NB4 (cell line): ENCODE data around the gene TNFRSF14.

Experiments used
- DNase-seq: peaks from one replicate; pipeline ENCODE4 v3.0.0; 2010; ENCODE audit warnings: low read depth
- H3K4me3 ChIP-seq: one replicate; pipeline ENCODE4 v1.5.1; 2011; ENCODE audit warnings: mild to moderate bottlenecking, low read depth, low read length, moderate library complexity
- MYC ChIP-seq: IDR thresholded peaks from 2 replicates; pipeline ENCODE4 v1.6.1; 2011; ENCODE audit warnings: low read depth, low read length
- POLR2A ChIP-seq: IDR thresholded peaks from 2 replicates; pipeline ENCODE4 v1.6.1; 2011; ENCODE audit warnings: mild to moderate bottlenecking; ENCODE audit not compliant: insufficient read length; ENCODE audit errors: extremely low read depth
- TF ChIP-seq, protein P1 (sequence below): IDR thresholded peaks from one replicate; pipeline ENCODE4 v1.5.1; 2012; ENCODE audit warnings: low read depth, low read length
- TF ChIP-seq, protein P2 (sequence below): IDR thresholded peaks from 2 replicates; pipeline ENCODE4 v1.6.1; 2011; ENCODE audit warnings: low read depth, low read length

The TNFRSF14 gene

GRCh38 chr1:2510366-2511155 is 45.6 kb upstream of the TNFRSF14 start:
- no peak for DNase-seq
- TF ChIP-seq POLR2A (no peak), MYC (no peak)
- TF ChIP-seq, protein P1, sequence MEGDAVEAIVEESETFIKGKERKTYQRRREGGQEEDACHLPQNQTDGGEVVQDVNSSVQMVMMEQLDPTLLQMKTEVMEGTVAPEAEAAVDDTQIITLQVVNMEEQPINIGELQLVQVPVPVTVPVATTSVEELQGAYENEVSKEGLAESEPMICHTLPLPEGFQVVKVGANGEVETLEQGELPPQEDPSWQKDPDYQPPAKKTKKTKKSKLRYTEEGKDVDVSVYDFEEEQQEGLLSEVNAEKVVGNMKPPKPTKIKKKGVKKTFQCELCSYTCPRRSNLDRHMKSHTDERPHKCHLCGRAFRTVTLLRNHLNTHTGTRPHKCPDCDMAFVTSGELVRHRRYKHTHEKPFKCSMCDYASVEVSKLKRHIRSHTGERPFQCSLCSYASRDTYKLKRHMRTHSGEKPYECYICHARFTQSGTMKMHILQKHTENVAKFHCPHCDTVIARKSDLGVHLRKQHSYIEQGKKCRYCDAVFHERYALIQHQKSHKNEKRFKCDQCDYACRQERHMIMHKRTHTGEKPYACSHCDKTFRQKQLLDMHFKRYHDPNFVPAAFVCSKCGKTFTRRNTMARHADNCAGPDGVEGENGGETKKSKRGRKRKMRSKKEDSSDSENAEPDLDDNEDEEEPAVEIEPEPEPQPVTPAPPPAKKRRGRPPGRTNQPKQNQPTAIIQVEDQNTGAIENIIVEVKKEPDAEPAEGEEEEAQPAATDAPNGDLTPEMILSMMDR, result no peak
- TF ChIP-seq, protein P2, sequence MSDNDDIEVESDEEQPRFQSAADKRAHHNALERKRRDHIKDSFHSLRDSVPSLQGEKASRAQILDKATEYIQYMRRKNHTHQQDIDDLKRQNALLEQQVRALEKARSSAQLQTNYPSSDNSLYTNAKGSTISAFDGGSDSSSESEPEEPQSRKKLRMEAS, result no peak
- no peak overlapping the region for H3K4me3 ChIP-seq

- no peak for DNase-seq
- TF ChIP-seq MYC (no peak), POLR2A (no peak)
- TF ChIP-seq, protein P2, result no peak
- TF ChIP-seq, protein P1, result no peak
- H3K4me3 ChIP-seq, result no peak overlapping the region
These were observed 43.2 kb upstream of the TNFRSF14 start for GRCh38 chr1:2512862-2513421.

- no peak for DNase-seq
- TF ChIP-seq, protein P1, result no peak
- TF ChIP-seq MYC (no peak), POLR2A (no peak)
- TF ChIP-seq, protein P2, result no peak
- H3K4me3 ChIP-seq, result no peak overlapping the region
These were observed 42.1 kb upstream of the TNFRSF14 start for GRCh38 chr1:2513939-2514652.

GRCh38 chr1:2514863-2515762 is 41.1 kb upstream of the TNFRSF14 start:
- TF ChIP-seq MYC (no peak), POLR2A (no peak)
- H3K4me3 ChIP-seq, result no peak overlapping the region
- DNase-seq, result no peak

DNA sequence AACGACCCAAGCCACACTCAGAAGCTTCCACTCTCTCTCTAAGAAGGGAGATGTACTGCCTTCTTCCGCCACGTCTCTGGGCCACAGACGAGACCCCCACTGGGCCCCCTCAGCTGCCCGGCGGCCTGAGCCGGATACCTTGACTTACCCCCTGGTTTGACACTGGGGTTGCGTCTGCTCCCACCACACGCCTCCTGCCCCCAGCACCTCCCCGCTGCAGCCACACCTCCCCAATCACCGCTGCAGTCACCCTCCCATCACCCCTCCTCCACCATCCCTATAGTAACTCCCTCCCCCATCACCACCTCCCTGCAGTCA is 40.4 kb upstream of the TNFRSF14 start:
- no peak overlapping the region for H3K4me3 ChIP-seq
- no peak for DNase-seq
- no peak for TF ChIP-seq MYC

- no peak for DNase-seq
- no peak overlapping the region for H3K4me3 ChIP-seq
- TF ChIP-seq MYC (no peak), POLR2A (no peak)
- TF ChIP-seq, protein P1, result no peak
- TF ChIP-seq, protein P2, result no peak
These were observed 40.0 kb upstream of the TNFRSF14 start for GRCh38 chr1:2516124-2516523.
